Sigmoid colon (tissue), 7 donors: ENCODE data around the gene SEMA5B. TPM values are rescaled to one million over a fixed set of nuclear protein-coding genes. Genes with fewer than 3 reads are reported as not detected.

Source experiments
- DNase-seq: peaks from one replicate; pipeline ENCODE4 v3.0.0-alpha.2; 2019
- H3K27ac ChIP-seq, 4 donors: fragments of 200-600 bp; sonication (generic); one replicate each; pipeline ENCODE4 v1.5.1; 2016 to 2019; ENCODE audit warnings: mild to moderate bottlenecking in 1 of 4
- H3K27me3 ChIP-seq, 3 donors: fragments of 200-600 bp; sonication (generic); one replicate each; pipeline ENCODE4 v1.5.1; 2019; ENCODE audit warnings: mild to moderate bottlenecking in 1 of 3
- H3K36me3 ChIP-seq, 4 donors: fragments of 200-600 bp; sonication (generic); one replicate each; pipeline ENCODE4 v1.5.1; 2016 to 2019
- H3K4me1 ChIP-seq, 4 donors: fragments of 200-600 bp; sonication (generic); one replicate each; pipeline ENCODE4 v1.5.1; 2017 to 2019
- H3K4me3 ChIP-seq, 4 donors: fragments of 200-600 bp; sonication (generic); one replicate each; pipeline ENCODE4 v1.5.1; 2017 to 2019; ENCODE audit warnings: mild to moderate bottlenecking in 2 of 4, moderate library complexity in 1 of 4
- H3K9me3 ChIP-seq, 4 donors: fragments of 200-600 bp in 3 of 4; sonication (generic) in 3 of 4; one replicate each; pipeline versions ENCODE4 v1.5.1 to v1.6.1; 2013 to 2019
- CTCF ChIP-seq, 4 experiments: fragments of 450-650 bp in 3 of 4; fragments of 200-600 bp in 1 of 4; IDR thresholded peaks; one replicate each; pipeline ENCODE4 v1.5.1; 2016 to 2019; ENCODE audit warnings: antibody characterized with exemption in 4 of 4, mild to moderate bottlenecking in 3 of 4, moderate library complexity in 2 of 4
- EP300 ChIP-seq, 4 donors: sonication (generic); formaldehyde crosslinking; IDR thresholded peaks; one replicate each; pipeline ENCODE4 v1.6.1; 2017; ENCODE audit warnings: antibody characterized with exemption in 4 of 4
- POLR2A ChIP-seq, 2 donors: fragments of 450-650 bp; IDR thresholded peaks; one replicate each; pipeline ENCODE4 v1.6.1; 2016; ENCODE audit warnings: antibody characterized with exemption in 2 of 2, mild to moderate bottlenecking in 2 of 2, moderate library complexity in 2 of 2
- POLR2AphosphoS5 ChIP-seq, 4 donors: sonication (generic); formaldehyde crosslinking; IDR thresholded peaks; one replicate each; pipeline ENCODE4 v1.6.1; 2017; ENCODE audit warnings: antibody characterized with exemption in 4 of 4
- WGBS, 2 donors: extraction: QIAGEN DNeasy Blood & Tissue Kit; methylation state at CpG; one replicate each; pipeline ENCODE4 v1.1.7; 2013; 5-methylcytosine and 5-hydroxymethylcytosine counted together
- intact Hi-C: fragments of 100-400 bp; cut with DNase I; formaldehyde crosslinking; loops from one replicate; pipeline ENCODE4 v1.15.1; 2023
- polyA plus RNA-seq, 3 donors: library from polyadenylated mRNA; stranded (reverse); fragments of 200-250 nt; gene quantifications; one replicate each; pipeline ENCODE4 v1.2.3, GENCODE V29; 2013
- total RNA-seq, 4 donors: library from RNA; depleted of rRNA; stranded (reverse); fragments of >200 nt; gene quantifications; one replicate each; pipeline ENCODE4 v1.1.0, GENCODE V29; 2016
- donor health status: healthy with polysubstance abuse.
- donor health status: Bipolar disorder and iron deficiency.
- donor health status: healthy.

SEMA5B gene
- total and polyA plus RNA-seq, 7 donors, result 0.36 to 0.69 (median 0.55) TPM; not detected in 2

DNA sequence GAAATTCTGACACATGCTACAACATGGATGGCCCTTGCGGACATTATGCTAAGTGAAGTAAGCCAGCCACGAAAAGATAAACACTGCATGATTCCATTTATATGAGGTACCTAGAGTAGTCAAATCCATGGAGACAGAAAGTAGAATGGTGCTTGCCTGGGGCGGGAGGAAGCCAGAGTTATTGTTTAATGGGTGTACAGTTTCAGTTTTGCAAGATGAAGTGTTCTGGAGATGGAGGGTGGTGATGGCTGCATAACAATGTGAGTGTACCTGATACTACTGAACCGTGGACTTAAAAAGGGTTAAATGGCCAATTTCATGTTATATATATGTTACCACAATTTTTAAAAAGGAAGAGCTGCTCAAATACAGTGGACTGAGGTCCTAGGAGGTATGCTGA, 66.9 kb downstream of the SEMA5B start:
- Histone ChIP-seq H3K36me3 (no peaks in the 10 kb centered on the region), H3K27ac (no peak overlapping the region), H3K4me1 (peaks cover 0 to 25% (median 24%) of the 10 kb centered on the region in 4 donors), H3K4me3 (no peak overlapping the region), H3K27me3 (no peaks in the 10 kb centered on the region), H3K9me3 (no peaks in the 10 kb centered on the region)
- DNase-seq, result no peak
- no peak for TF ChIP-seq POLR2AphosphoS5 (IDR thresholded peaks at IDR 0.05)
- WGBS, 2 donors, result 88 to 90% methylated on average over 4 of the region's 4 CpGs
- intact Hi-C loops, result no loop called here

DNA sequence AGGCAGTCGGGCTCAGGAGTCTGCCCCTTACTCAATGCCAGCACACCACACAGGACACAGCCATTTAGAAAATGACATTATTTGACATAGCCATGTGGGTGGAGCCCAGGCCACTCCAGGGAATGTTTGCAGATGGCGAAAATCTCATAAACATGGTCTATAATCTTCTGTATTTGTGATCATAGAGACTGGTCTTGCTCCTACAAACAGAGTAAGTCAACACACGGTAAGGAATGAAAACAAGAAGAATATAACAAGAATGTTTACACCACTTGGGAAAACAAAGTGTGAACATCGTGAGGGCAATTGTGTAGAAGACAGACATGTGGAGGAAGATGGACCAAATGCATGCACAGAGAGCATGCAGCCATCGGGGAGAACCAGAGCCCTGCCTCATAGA, 68.2 kb downstream of the SEMA5B start:
- TF ChIP-seq CTCF (IDR thresholded peaks at IDR 0.05), result no peak
- no peak for TF ChIP-seq EP300 (IDR thresholded peaks at IDR 0.05)
- no peak for TF ChIP-seq POLR2AphosphoS5 (IDR thresholded peaks at IDR 0.05)
- TF ChIP-seq POLR2A (IDR thresholded peaks at IDR 0.05), result no peak
- Histone ChIP-seq H3K4me3 (no peak overlapping the region), H3K36me3 (no peaks in the 10 kb centered on the region), H3K4me1 (peaks cover 0 to 25% (median 24%) of the 10 kb centered on the region in 4 donors), H3K27me3 (no peaks in the 10 kb centered on the region), H3K27ac (no peak overlapping the region), H3K9me3 (no peaks in the 10 kb centered on the region)
- intact Hi-C loops, result no loop called here
- DNase-seq, result no peak
- 33 to 63% methylated on average over 5 of the region's 5 CpGs for WGBS, 2 donors

DNA sequence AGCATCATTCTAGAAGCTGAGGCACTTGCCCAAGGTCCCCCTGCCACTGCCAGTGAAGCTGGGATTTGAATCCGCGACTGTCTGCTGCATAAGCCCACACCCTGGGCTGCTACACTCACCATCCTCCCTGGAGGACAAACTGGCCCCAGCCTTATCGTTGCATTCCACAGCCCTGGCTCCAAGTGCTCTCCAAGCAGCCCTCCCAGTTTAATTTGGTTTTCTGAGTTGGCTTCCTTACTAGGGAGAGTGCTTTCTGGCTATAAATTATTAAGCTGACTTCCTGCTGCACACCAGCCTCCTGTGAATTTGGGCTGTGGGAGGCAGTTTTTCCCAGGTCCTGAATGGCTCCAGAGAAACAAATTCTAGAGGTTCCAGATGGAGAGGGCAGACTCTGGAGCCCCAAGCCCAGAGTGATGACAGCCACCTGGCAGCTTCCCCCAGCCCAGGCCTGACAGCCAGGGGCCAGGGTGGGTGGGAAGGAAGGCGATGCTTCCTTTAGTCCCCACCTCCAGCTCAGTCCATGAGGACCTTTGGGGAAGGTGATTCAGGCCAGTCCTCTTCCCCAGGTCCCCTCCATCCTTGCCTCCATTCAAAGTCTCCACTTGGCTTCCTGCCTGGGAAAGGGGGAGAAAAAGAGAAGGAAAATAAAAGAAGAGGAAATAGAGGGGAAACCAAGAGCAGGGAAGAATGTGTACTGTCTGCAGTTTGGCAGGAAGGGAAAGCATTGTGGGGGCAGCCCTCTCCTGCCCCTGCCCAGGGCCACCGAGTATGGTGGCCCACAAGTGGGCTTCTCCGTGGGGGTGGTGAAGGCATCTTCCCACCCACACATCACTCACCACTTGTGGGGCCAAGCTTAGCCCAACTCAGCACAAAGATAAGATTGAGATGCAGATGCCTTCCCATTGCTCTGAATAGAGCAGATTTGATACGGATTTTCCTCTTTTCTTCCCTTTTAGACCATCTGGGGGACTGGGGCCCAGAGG, 69.6 kb downstream of the SEMA5B start:
- Histone ChIP-seq H3K36me3 (no peaks in the 10 kb centered on the region), H3K4me3 (no peak overlapping the region), H3K9me3 (no peaks in the 10 kb centered on the region), H3K27me3 (no peaks in the 10 kb centered on the region), H3K4me1 (peaks cover 0 to 25% (median 24%) of the 10 kb centered on the region in 4 donors), H3K27ac (peak overlapping the region in 2 of 4 donors; percentile 5 to 59)
- TF ChIP-seq POLR2AphosphoS5 (IDR thresholded peaks at IDR 0.05) (no peak), POLR2A (IDR thresholded peaks at IDR 0.05) (no peak), CTCF (IDR thresholded peaks at IDR 0.05) (no peak), EP300 (IDR thresholded peaks at IDR 0.05) (no peak)
- WGBS, 2 donors, result 61 to 64% methylated on average over 7 of the region's 7 CpGs
- no peak for DNase-seq
- intact Hi-C loops, result no loop called here

- H3K4me1 ChIP-seq, result peaks cover 0 to 25% (median 24%) of the 10 kb centered on the region in 4 donors
- no peak for DNase-seq
- 76 to 85% methylated on average over 15 of the region's 15 CpGs for WGBS, 2 donors
- H3K27ac ChIP-seq, result peak overlapping the region in 2 of 4 donors; percentile 20 to 59
- H3K4me3 ChIP-seq, result no peak overlapping the region
- no peaks in the 10 kb centered on the region for H3K27me3 ChIP-seq
- intact Hi-C loops, result no loop called here
- H3K9me3 ChIP-seq, result no peaks in the 10 kb centered on the region
- TF ChIP-seq POLR2A (IDR thresholded peaks at IDR 0.05), result no peak
- TF ChIP-seq POLR2AphosphoS5 (IDR thresholded peaks at IDR 0.05), result peak in 1 of 4 donors; percentile 34
- no peaks in the 10 kb centered on the region for H3K36me3 ChIP-seq
These were observed 70.7 kb downstream of the SEMA5B start for GRCh38 chr3:122956693-122957455.

DNA sequence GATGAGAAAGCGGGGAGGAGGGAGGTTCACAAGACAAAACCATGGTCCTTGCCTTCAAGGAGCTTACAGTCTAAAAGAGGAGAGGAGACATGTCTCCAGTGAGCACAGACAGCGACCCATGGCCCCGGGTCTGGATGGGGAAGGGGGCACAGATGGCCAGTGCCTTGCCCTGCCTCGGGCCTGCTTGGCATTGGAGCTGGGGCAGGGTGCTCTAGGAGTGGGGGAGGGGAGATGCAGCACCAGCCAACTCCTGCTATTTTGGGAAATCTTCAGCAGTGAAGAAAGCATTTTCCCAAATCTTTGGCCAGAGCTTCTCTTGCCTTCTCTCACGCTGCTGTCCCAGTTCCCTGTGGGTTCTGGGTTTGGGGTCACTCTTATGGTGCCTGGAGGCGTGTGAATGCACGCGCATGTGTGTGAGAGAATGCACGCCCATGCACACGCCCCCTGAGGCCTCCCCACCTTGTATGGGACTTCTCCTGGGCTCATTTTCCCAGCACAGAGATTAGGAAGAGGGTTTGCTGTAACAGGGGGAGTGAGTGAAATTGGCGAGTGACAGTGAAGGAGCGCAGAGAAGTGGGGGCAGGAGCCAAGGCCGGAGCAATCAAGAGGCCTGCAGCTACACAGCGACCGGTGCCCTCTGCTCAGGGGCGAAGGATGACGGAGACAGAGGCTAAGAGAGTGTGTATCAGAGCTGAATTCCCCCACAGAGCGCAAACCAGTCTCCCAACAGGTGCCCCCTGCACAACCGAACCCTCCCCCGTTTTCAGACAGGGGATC, 71.5 kb downstream of the SEMA5B start:
- Histone ChIP-seq H3K27ac (peak overlapping the region in 1 of 4 donors; percentile 59), H3K36me3 (no peaks in the 10 kb centered on the region), H3K4me3 (no peak overlapping the region), H3K27me3 (no peaks in the 10 kb centered on the region), H3K4me1 (peaks cover 0 to 25% (median 24%) of the 10 kb centered on the region in 4 donors), H3K9me3 (no peaks in the 10 kb centered on the region)
- WGBS, 2 donors, result 88 to 91% methylated on average over 20 of the region's 20 CpGs
- intact Hi-C loops, result no loop called here
- TF ChIP-seq CTCF (IDR thresholded peaks at IDR 0.05), result no peak
- no peak for TF ChIP-seq POLR2AphosphoS5 (IDR thresholded peaks at IDR 0.05)
- no peak for TF ChIP-seq POLR2A (IDR thresholded peaks at IDR 0.05)
- TF ChIP-seq EP300 (IDR thresholded peaks at IDR 0.05), result no peak
- no peak for DNase-seq
